Choroid plexus epithelial cell (primary cell): ENCODE measurements around the gene SLITRK3.
"Not testable (repeated sequence)": the region's sequence is repeated elsewhere in the genome, so short reads cannot be mapped to it uniquely, and the experiment has no call there.

Source experiments
- DNase-seq: peaks from one replicate; pipeline ENCODE4 v3.0.0-alpha.2; 2010; ENCODE audit warnings: low read depth
- H3K4me3 ChIP-seq: 2 replicates; pipeline ENCODE4 v1.5.1; 2011; ENCODE audit warnings: low read depth, mild to moderate bottlenecking, control low read depth, low read length, moderate library complexity
- TF ChIP-seq, protein P1 (sequence below): conservative IDR thresholded peaks from 2 replicates; pipeline ENCODE4 v1.5.1; 2011; ENCODE audit warnings: low read depth, mild to moderate bottlenecking, control low read depth, inconsistent platforms, low read length, moderate library complexity

SLITRK3 gene

DNA sequence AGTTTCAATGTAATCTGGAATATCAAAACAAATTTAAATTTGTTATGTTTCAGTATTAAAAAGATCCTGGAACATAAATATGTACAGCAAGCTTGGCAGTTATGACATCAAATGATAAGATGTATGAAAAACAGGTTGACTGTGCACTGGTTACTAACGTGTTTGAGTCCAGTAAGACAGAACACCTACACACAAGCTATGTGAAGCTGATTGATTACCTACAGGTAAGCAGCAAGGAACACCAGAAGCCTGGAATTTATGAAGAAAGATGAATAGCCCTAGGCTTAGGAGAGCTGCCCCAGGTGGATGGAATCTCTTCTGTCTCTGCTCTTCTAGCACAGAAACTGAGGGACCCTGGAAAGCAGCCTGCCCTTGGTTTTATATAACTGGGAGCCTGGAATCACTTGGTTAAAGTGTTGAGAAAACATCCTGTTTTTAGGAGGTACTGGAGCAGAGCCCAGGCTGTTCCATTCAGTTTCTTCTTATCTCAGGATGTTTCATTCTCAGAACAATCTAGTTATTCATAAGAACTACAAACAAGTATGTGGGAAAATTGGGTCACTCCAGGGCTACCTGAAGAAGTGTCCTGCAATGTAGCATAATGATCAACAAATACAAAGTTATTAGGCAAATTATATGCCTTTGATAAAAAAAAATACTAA is 36.3 kb downstream of the SLITRK3 start:
- H3K4me3 ChIP-seq = no peak overlapping the region
- DNase-seq = no peak
- TF ChIP-seq, protein P1, sequence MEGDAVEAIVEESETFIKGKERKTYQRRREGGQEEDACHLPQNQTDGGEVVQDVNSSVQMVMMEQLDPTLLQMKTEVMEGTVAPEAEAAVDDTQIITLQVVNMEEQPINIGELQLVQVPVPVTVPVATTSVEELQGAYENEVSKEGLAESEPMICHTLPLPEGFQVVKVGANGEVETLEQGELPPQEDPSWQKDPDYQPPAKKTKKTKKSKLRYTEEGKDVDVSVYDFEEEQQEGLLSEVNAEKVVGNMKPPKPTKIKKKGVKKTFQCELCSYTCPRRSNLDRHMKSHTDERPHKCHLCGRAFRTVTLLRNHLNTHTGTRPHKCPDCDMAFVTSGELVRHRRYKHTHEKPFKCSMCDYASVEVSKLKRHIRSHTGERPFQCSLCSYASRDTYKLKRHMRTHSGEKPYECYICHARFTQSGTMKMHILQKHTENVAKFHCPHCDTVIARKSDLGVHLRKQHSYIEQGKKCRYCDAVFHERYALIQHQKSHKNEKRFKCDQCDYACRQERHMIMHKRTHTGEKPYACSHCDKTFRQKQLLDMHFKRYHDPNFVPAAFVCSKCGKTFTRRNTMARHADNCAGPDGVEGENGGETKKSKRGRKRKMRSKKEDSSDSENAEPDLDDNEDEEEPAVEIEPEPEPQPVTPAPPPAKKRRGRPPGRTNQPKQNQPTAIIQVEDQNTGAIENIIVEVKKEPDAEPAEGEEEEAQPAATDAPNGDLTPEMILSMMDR = no peak

DNA sequence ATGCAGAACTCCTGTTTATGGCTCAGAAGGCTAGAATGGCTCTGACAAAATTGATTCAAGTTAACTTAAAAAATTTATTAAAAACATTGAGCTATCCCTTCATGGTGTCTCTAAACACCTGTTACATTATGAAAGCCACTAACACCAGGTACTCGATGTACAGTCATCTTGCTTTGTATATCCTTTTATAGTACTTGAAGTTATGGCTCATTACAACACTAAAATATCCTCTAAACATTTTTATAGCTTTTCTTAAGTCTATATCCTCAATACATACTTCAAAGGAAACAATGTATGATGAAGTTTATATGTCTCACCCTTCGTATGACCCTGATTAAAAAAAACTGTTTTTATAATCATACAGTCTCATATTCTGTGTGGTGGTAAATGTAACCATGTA is 38.2 kb downstream of the SLITRK3 start:
- H3K4me3 ChIP-seq = no peak overlapping the region
- no peak for DNase-seq
- TF ChIP-seq, protein P1 = no peak

DNA sequence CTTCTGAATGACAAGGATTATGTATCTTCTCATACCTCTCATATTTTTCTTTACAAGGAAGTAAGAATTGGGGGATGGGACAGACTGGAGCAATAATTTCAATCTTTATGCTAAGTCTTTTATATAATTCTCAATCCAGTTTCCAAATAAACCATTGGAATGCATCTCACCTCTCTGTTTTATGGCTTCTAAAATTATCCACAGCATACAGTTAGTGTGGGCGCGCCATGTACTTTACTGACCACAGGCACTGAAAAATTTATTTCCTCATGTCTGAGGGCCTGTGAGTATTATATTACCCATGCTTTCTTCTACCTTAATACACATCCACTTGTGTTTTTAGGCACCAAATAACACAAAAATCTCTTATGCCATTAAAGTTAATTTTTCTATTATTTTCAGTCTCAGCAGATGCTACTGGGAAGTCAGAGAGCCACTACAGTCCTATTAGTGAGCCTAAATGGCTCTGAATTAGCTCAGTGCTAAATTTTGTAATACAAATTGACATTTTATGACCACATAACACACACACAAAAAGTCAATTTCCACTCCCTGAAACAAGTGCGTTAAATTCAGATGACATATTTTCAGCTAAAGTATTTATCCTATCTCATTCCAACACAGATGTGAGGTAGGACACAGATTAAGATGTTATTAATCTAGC is 39.3 kb downstream of the SLITRK3 start:
- no peak for DNase-seq
- TF ChIP-seq, protein P1 = no peak
- no peak overlapping the region for H3K4me3 ChIP-seq

DNA sequence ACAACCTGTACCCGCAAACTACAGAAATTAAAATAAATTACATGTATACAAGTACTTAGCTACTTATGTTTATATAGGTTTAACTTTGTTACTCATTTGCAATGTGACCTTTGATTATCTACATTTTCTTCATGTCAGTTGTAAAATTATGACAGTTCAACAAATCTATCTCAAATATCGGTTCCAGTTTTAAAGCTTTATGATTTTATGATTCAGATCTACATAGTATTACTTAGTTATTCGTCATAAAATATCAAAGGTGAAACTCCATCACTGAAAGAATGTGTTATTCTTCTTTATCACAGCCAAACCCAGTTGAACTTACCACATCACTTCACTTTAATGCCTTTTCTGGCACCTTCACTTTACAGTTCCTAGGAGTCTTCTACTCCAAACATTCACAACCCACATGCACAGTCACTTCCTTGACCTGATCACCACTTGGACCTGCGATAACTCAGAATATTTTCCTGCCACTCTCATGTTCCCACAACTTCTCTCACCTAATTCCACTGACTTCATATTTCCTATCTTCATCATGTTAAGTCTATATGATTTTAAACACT is 47.2 kb downstream of the SLITRK3 start:
- TF ChIP-seq, protein P1 = no peak
- no peak overlapping the region for H3K4me3 ChIP-seq
- no peak for DNase-seq

DNA sequence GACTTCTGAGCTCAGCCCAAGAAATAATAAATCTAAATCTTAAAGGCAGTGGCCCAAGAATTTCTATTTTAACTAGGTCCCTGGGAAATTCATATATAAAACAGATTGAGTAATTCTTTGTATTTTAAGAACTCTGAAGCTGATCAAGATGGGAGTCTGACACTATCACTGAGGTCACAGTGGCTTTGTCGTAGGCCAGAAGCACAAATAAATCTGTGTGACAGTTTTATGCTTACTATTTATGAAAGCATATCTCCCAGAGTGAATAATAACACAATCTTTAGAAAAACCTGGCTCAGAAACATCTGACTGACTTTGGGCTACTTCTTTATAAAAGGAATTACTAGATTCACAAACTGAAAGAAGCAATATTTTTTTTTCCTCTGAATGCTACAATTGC is 51.9 kb downstream of the SLITRK3 start:
- no peak for DNase-seq
- TF ChIP-seq, protein P1 = no peak
- H3K4me3 ChIP-seq = no peak overlapping the region

DNA sequence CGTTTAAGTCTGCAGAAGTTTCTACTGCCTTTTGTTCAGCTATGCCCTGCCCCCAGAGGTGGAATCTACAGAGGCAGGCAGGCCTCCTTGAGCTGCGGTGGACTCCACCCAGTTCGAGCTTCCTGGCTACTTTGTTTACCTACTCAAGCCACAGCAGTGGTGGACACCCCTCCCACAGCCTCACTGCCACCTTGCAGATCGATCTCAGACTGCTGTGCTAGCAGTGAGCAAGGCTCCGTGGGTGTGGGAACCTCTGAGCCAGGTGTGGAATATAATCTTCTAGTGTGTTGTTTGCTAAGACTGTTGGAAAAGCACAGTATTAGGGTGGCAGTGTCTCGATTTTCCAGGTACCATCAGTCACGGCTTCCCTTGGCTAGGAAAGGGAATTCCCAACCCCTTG is 56.3 kb downstream of the SLITRK3 start:
- DNase-seq, H3K4me3 ChIP-seq: not testable (repeated sequence)
